Measurements from ENCODE around the gene PTPRZ1. TPM values are rescaled to one million over a fixed set of nuclear protein-coding genes. Genes with fewer than 3 reads are reported as not detected.
A peak's percentile ranks its signal among the peaks of the same experiment; 100 is the strongest.

Gene PTPRZ1
- total RNA-seq, 1 experiment from 2014 or later = not detected

DNA sequence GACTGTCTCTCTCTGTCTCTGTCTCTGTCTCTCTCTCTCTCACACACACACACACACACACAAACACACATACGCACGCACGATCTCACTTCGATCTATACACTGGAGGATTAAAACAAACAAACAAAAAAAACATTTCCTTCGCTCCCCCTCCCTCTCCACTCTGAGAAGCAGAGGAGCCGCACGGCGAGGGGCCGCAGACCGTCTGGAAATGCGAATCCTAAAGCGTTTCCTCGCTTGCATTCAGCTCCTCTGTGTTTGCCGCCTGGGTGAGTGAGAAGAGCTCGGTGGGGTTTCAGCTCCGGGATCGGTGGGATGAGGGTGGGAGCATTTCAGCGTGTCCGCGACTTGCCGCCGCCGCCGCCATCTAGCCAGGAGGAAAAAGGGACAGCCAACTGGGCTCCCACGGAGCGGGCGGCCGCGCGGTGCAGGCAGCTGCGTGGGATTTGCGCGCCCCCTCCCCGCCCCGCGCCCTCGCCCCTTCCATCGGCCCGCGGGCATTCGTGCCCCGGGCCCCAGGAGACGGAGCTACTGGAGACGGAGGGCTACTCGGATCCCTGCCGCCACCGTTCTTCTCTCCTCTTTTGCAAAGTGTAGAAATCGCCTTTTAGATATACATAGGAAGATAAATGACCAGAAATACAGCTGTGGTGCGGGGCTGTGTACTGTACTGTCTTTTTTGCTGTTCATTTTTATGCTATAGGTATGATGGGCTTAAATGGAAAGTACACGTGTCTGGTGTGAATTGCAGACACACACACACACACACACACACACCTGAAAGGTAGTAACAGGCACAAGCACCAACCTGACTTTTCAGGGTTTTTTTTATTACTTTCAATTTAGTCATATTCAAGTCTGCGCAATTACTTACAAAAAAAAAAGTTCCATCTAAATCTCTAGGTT lies 581 bp downstream of the PTPRZ1 start:
- ATAC-seq (peak; percentile 51; the same call in 1 of the 2 replicates), DNase-seq (no peak)
- peak overlapping the region; percentile 73 for H2AFZ ChIP-seq (ENCODE audit: low read length)
- H3K4me3 ChIP-seq (ENCODE audit: low read length) = peak overlapping the region; percentile 51
- no peaks in the 10 kb centered on the region for H3K4me1 ChIP-seq (ENCODE audit: insufficient read depth, low read length)
- no peak overlapping the region for H3K9ac ChIP-seq (ENCODE audit: low read length)
- H3K4me2 ChIP-seq (ENCODE audit: low read length) = peak overlapping the region; percentile 80
- no peaks in the 10 kb centered on the region for H3K36me3 ChIP-seq (ENCODE audit: low read depth, low read length)
- ChIA-PET CTCF (no interaction called here), POLR2A (ENCODE audit: unreplicated experiment) (no interaction called here)
- no peaks in the 10 kb centered on the region for H3K9me2 ChIP-seq (replicated peaks; ENCODE audit: low read length)
- H3K9me3 ChIP-seq (ENCODE audit: low read length) = no peaks in the 10 kb centered on the region
- no peaks in the 10 kb centered on the region for H3K79me2 ChIP-seq (ENCODE audit: low read length)
- no peaks in the 10 kb centered on the region for H4K20me1 ChIP-seq (ENCODE audit: low read length)
- BruUV-seq (replicated peaks) = no TSS peak
- H3K27ac ChIP-seq (ENCODE audit: low read length) = no peak overlapping the region
- intact Hi-C loops (cut with micrococcal nuclease) = no loop called here
- TF ChIP-seq, protein P1, sequence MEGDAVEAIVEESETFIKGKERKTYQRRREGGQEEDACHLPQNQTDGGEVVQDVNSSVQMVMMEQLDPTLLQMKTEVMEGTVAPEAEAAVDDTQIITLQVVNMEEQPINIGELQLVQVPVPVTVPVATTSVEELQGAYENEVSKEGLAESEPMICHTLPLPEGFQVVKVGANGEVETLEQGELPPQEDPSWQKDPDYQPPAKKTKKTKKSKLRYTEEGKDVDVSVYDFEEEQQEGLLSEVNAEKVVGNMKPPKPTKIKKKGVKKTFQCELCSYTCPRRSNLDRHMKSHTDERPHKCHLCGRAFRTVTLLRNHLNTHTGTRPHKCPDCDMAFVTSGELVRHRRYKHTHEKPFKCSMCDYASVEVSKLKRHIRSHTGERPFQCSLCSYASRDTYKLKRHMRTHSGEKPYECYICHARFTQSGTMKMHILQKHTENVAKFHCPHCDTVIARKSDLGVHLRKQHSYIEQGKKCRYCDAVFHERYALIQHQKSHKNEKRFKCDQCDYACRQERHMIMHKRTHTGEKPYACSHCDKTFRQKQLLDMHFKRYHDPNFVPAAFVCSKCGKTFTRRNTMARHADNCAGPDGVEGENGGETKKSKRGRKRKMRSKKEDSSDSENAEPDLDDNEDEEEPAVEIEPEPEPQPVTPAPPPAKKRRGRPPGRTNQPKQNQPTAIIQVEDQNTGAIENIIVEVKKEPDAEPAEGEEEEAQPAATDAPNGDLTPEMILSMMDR (conservative IDR thresholded peaks at IDR 0.05; ENCODE audit: low read depth, low read length) = no peak
- 0 out of 2 replicates have a peak, but pooled peaks have one; percentile 30 for TF ChIP-seq EZH2phosphoT487 (IDR thresholded peaks at IDR 0.05; ENCODE audit: borderline replicate concordance, low read length)
- no peak for TF ChIP-seq EZH2 (IDR thresholded peaks at IDR 0.05; ENCODE audit: low read length, unreplicated experiment)
- peaks cover 61% of the 10 kb centered on the region for H3K27me3 ChIP-seq (ENCODE audit: low read length)
- H3F3A ChIP-seq (ENCODE audit: low read length, unreplicated experiment) = no peaks in the 10 kb centered on the region

DNA sequence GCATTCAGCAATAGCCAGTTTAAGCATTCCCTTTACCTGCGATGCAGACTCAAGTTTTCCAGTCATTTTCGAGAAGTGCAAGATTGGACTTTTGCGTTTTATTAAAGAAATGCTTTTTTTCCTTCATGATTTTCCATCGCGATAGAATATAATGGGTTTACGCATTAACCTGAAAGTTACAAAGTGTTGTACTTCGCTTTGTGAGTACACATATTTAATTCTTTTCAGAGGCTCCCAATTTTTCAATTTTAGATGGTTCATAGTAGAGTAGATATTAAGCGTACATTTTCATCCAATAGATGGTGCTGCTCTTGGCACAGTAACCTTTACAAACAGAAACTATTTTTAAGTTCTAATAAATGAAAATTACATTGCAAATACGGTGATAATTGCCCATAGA lies 1.3 kb downstream of the PTPRZ1 start:
- no peaks in the 10 kb centered on the region for H3K9me3 ChIP-seq (ENCODE audit: low read length)
- H4K20me1 ChIP-seq (ENCODE audit: low read length) = no peaks in the 10 kb centered on the region
- no peaks in the 10 kb centered on the region for H3K4me1 ChIP-seq (ENCODE audit: insufficient read depth, low read length)
- H3K27ac ChIP-seq (ENCODE audit: low read length) = no peak overlapping the region
- H3K27me3 ChIP-seq (ENCODE audit: low read length) = peaks cover 67% of the 10 kb centered on the region
- H3K9me2 ChIP-seq (replicated peaks; ENCODE audit: low read length) = no peaks in the 10 kb centered on the region
- no peak overlapping the region for H2AFZ ChIP-seq (ENCODE audit: low read length)
- H3K36me3 ChIP-seq (ENCODE audit: low read depth, low read length) = no peaks in the 10 kb centered on the region
- H3K4me2 ChIP-seq (ENCODE audit: low read length) = peak overlapping the region; percentile 80; the same call in 1 of the 2 replicates
- ChIA-PET CTCF (no interaction called here), POLR2A (ENCODE audit: unreplicated experiment) (no interaction called here)
- TF ChIP-seq, protein P1 (conservative IDR thresholded peaks at IDR 0.05; ENCODE audit: low read depth, low read length) = no peak
- TF ChIP-seq EZH2phosphoT487 (IDR thresholded peaks at IDR 0.05; ENCODE audit: borderline replicate concordance, low read length) (no peak), EZH2 (IDR thresholded peaks at IDR 0.05; ENCODE audit: low read length, unreplicated experiment) (no peak)
- H3K4me3 ChIP-seq (ENCODE audit: low read length) = no peak overlapping the region
- intact Hi-C loops (cut with micrococcal nuclease) = no loop called here
- DNase-seq (no peak), ATAC-seq (no peak)
- no peaks in the 10 kb centered on the region for H3K79me2 ChIP-seq (ENCODE audit: low read length)
- H3K9ac ChIP-seq (ENCODE audit: low read length) = no peak overlapping the region
- no TSS peak for BruUV-seq (replicated peaks)
- H3F3A ChIP-seq (ENCODE audit: low read length, unreplicated experiment) = no peaks in the 10 kb centered on the region

DNA sequence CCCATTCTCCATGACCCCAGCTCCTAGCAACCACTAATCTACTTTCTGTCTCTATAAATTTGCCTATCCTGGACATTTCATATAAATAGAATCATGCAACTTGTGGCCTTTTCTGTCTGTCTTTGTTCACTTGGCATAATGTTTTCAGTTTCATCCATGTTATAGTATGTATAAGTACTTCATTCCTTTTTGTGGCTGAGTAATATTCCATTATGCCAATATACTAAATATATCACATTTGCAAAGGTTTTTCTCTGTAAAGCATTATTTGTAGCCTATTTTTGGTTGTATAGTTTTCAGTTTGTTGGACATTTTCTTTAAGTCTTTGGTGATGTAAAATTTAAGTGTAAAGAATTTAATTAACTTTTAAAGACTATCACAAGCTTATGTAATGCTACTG lies 2.2 kb downstream of the PTPRZ1 start:
- ChIA-PET CTCF (no interaction called here), POLR2A (ENCODE audit: unreplicated experiment) (no interaction called here)
- TF ChIP-seq, protein P1 (conservative IDR thresholded peaks at IDR 0.05; ENCODE audit: low read depth, low read length) = no peak
- TF ChIP-seq EZH2 (IDR thresholded peaks at IDR 0.05; ENCODE audit: low read length, unreplicated experiment) = no peak
- no peak for TF ChIP-seq EZH2phosphoT487 (IDR thresholded peaks at IDR 0.05; ENCODE audit: borderline replicate concordance, low read length)
- H3K27me3 ChIP-seq (ENCODE audit: low read length) = peaks cover 67% of the 10 kb centered on the region
- no peaks in the 10 kb centered on the region for H3K36me3 ChIP-seq (ENCODE audit: low read depth, low read length)
- H4K20me1 ChIP-seq (ENCODE audit: low read length) = no peaks in the 10 kb centered on the region
- no peaks in the 10 kb centered on the region for H3K9me2 ChIP-seq (replicated peaks; ENCODE audit: low read length)
- no peaks in the 10 kb centered on the region for H3K9me3 ChIP-seq (ENCODE audit: low read length)
- no peak overlapping the region for H3K4me3 ChIP-seq (ENCODE audit: low read length)
- H2AFZ ChIP-seq (ENCODE audit: low read length) = no peak overlapping the region
- H3K9ac ChIP-seq (ENCODE audit: low read length) = no peak overlapping the region
- DNase-seq (no peak), ATAC-seq (no peak)
- H3K27ac ChIP-seq (ENCODE audit: low read length) = no peak overlapping the region
- no TSS peak for BruUV-seq (replicated peaks)
- no peaks in the 10 kb centered on the region for H3K79me2 ChIP-seq (ENCODE audit: low read length)
- no peaks in the 10 kb centered on the region for H3K4me1 ChIP-seq (ENCODE audit: insufficient read depth, low read length)
- H3K4me2 ChIP-seq (ENCODE audit: low read length) = no peak overlapping the region
- intact Hi-C loops (cut with micrococcal nuclease) = no loop called here
- H3F3A ChIP-seq (ENCODE audit: low read length, unreplicated experiment) = no peaks in the 10 kb centered on the region
